ENCODE results near the gene ARID3A.
A peak's percentile ranks its signal among the peaks of the same experiment; 100 is the strongest.

Gene ARID3A

GRCh38 chr19:931860-932647 is 6.2 kb downstream of the ARID3A start:
- no peak for DNase-seq

GRCh38 chr19:932648-933552 is 7.1 kb downstream of the ARID3A start:
- DNase-seq, result no peak

- no peak for DNase-seq
Observed at GRCh38 chr19:933553-933882, 7.7 kb downstream of the ARID3A start.

DNA sequence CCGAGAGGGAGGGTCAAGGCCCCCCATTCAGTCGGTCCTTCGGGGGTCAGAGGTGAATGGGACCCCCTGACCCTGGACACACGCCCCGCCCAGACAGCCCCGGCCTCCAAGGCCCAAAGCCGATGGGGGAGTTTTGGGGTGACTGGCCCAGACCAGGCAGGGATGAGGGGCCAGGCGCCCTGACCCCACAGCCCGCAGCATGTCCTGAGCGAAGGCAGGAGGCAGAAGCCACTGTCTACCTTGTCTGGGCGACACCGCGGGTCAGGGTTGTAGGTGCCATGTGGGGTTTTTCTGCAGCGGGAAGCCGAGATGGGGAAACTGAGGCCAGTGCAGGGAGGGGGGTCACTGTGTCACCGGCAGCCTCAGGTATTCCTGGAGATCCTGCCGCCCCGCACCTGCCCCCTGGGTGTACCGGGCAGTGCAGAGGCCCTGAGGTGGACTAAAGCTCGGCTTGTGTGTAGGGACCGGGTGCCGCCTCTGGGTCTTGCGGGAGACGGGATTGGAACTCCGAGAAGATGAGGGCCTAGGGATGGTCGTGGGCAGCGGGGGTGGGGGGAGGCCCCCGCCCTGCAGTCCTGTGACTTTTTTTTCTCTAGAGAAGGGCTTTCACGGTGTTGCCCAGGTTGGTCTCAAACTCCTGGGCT is 8.5 kb downstream of the ARID3A start:
- no peak for DNase-seq

GRCh38 chr19:934865-935479 is 9.1 kb downstream of the ARID3A start:
- no peak for DNase-seq

DNA sequence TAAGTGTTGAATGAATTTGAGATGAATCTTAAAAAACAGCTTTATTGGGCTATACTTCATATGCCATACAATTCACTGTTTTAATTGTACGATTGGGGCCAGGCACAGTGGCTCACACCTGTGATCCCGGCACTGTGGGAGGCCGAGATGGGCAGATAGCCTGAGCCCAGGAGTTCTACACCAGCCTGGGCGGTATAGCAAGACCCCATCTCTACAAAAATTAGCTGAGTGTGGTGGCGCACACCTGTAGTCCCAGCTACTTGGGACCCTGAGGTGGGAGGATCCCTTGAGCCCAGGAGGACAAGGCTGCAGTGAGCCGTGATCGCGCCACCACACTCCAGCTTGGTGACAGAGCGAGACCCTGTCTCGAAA is 10.3 kb downstream of the ARID3A start:
- no peak for DNase-seq

DNA sequence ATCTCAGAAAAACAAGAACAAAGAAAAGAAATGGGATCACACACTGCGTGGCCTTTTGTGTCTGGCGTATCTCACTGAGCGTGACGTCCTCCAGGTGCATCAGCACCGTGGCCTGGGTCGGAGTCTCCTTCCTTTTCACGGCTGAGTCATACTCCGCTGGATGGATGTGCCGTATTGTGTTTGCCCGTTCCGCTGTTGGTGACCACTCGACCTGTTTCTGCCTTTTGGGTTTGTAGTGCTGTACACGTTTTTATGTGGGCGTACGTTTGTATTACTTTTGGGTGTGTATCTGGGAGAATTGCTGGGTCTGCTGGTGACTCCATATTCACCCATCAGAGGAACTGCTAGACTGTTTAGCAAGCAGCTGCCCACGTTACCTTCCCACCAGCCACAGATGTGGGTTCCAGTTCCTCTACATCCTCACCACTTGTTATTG is 11.4 kb downstream of the ARID3A start:
- DNase-seq, result peak; percentile 56

DNA sequence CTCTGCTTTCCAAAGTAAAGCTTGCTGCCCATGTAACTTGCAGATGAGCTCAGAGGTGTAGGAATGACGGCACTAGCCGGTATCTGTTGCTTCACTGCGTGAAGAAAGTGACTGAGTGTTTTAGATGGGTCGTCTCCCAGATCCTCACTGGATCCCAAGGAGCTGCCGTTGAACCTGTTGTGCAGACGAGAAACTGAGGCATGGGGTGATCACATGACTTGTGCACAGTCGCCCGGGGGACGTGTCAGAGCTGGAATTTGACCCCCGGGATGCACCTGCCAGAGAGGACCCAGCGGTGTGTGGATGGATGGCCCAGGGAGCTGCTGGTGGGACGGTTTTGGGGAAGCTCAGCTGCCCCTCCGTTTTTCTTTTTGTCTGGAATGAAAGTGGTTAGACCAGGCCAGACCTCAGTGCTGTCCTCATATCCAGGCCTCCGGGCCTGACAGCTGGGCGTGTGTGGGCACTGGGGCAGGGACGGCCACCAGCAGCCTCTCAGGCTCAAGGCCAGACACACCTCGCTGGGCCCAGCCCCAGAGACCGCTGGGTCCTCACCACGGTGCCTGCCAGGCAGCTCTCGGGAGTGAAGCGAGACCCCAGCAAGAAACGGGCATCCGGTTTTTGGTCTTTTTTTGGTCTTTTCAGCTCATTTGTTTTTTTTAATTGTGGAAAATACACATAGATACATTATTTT is 12.5 kb downstream of the ARID3A start:
- DNase-seq, result no peak

DNA sequence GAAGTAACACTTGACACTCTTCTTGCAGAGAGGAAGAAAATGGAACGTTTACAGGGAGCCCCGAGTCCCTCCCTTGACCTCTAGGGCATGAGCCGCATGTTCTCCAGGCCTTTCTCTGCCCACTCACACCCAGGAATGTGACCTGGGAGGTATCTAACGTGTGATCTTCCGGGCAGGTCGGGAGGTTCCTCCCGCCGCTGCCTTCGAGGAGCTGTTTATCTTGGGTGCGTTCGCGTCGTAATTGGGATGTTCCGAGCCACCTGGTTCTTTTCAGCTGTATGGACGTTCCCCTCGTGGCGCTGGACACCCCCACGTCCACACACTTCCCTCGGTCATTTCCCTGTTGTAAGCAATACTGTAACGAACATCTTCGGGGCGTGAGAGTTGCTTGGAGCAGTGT is 13.6 kb downstream of the ARID3A start:
- no peak for DNase-seq

- no peak for DNase-seq
Observed at GRCh38 chr19:939922-940321, 14.1 kb downstream of the ARID3A start.

GRCh38 chr19:940591-941291 is 14.9 kb downstream of the ARID3A start:
- peak; percentile 74 for DNase-seq

GRCh38 chr19:941292-942132 is 15.7 kb downstream of the ARID3A start:
- DNase-seq, result no peak

DNA sequence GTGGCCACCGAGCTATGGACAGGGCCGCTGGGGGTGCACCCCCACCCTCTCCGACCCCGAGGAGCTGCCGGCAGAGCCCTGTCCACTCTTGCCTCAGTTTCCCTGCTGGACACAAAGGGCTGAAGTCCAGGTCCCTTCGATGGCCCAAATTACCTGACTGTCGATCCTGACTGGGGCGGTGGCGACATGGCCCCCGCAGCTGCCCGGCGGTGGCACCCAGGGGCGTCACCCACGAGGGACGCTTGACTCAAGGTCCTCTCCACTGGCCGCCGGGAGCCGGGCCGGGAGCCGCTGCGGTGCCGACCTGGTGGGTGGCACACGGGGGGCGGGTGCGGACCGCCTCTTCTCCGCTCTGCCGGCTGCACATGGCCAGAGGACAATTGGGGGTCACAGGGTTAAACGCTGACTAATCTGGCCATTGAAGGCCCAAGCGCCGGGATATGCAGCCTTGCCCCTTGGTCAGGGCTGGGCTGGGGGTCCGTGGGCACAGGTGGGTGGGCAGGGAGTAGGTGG is 16.4 kb downstream of the ARID3A start:
- no peak for DNase-seq

DNA sequence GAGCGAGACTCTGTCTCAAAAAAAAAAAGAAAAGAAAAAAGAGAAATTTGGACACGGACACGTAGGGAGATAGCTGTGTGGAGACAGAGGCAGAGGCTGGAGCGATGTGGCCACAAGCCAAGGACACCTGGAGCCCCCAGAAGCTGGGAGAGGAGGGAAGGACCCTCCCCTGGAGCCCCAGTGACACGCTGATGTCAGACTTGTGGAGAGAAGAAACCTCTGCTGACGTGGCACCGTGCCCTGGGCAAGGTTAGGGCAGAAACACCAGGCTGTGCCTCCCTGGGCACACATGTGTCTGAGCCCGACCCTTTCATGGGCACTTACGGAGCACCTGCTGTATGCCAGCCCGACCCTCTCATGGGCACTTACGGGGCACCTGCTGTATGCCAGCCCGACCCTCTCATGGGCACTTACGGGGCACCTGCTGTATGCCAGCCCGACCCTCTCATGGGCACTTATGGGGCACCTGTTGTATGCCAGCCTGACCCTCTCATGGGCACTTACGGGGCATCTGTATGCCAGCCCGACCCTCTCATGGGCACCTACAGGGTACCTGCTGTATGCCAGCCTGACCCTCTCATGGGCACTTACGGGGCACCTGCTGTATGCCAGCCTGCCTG is 17.8 kb downstream of the ARID3A start:
- no peak for DNase-seq

GRCh38 chr19:944171-944567 is 18.3 kb downstream of the ARID3A start:
- no peak for DNase-seq

DNA sequence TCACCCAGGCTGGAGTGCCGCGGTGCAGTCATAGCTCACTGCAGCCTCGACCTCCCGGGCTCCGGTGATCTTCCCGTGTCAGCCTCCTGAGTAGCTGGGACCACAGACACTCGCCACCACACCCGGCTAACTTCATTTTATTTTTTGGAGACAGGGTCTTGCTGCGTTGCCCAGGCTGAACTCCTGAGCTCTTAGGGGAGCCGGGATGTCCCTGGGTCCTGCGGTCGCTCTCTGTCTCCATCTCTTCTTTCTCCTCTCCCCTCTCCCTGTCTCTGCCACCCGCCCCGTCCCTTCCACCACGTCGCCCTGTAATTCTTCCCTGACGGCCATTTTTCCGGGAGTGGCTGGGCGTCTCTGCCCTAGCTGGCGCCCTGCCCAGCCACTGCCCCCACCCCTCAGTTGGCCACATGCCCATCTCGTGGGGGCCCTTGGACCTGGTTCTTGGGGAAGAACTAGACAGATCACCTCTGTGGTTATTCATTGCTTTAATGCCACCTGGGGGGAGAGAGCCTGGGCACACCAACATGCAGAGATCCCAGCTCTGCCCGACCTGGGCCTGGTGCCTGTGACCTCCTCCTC is 18.9 kb downstream of the ARID3A start:
- no peak for DNase-seq

GRCh38 chr19:945401-946252 is 19.8 kb downstream of the ARID3A start:
- DNase-seq, result no peak

DNA sequence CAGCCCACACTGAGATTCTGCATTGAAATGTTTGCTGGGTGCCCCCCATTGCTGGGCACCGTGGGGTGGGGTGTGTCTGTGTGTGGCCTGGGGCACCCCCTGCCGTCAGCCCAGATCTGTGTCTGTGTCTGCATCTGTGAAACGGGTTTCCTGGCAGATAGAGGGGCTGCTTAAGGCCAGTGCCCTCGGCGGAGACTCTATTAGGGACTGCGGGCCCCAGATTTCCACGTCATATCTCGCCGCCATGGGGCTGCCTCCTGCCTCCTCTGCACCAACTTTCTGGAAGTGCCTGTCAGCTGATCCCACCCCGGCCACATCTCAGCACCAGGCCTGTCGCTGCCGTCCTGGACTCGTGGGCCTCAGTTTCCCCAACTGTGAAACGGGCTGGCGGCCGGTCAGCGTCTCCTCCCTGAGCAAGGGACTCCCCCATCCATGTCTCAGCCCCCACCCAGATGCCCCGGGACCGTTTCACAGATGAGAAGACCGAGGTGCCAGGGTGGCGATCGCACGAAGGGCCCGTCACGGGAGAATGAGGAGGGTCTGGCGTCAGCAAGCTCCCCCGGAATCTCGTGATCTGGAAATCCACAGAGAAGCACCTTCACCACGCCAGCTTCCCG is 21.4 kb downstream of the ARID3A start:
- no peak for DNase-seq
